HG03175 (cell line): Measurements from ENCODE around the gene MGA.

Experiments
- ATAC-seq: cut with Tn5 transposase; IDR thresholded peaks from one replicate; pipeline ENCODE4 v1.9.1; 2021; ENCODE audit warnings: mild to moderate bottlenecking, moderate library complexity; ENCODE audit not compliant: unreplicated experiment

The MGA gene

GRCh38 chr15:41660235-41661077 is at the start of gene MGA:
TSS of gene MGA (plus strand) at chr15:41660405.
- ATAC-seq = peak; percentile 73

GRCh38 chr15:41620536-41621199 is 39.5 kb upstream of the MGA start:
- ATAC-seq = no peak

GRCh38 chr15:41621200-41622193 is 38.7 kb upstream of the MGA start:
- ATAC-seq = no peak

DNA sequence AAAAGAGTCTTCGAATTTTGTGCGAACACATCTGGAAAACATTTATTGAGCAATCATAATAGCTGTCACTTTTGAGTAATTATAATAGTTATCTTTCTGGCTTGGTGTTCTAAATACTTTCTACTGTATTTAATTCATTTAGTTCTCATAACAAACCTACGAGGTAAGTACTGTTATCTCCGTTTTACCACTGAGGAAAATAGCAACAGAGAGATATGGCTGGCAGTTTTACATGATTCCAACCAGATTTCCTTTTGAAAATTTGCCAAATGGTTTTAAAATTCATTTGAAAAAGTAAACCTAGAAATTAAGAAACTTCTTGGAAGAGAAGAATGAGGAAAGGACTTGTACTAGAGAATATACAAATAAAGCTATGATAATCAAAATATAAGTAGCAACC is 37.3 kb upstream of the MGA start:
- ATAC-seq = no peak

DNA sequence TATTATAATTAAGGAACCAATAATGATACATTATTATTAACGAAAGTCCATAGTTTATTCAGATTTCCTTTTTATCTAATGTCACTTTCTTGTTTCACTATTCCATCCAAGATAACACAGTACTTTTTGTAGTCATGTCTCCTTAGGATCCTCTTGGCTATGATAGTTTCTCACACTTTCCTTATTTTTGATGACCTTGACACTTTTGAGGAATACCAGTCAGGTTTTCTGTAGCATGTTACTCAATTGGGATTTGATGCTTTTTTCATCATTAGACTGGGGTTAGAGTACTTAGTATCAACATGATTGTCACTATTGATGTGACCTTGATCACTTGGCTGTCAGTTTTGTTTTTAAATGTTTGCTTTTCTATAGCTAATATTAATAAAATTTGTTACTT is 33.0 kb upstream of the MGA start:
- ATAC-seq = no peak

DNA sequence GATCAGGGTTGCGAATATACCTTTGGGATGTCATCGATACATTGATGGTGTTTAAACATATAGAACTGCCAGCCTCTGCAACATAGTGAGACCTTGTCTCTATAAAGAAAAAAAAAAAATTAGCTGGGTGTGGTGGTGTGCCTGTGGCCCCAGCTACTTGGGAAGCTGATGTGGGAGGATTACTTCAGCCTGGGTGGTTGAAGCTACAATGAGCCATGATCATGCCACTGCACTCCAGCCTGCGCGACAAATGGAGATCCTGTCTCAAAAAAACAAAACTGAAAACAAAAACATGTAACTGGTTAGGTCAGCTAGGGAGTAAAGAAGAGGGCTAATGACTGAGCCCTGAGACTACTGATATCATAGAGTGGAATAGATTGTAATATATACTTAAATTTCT is 30.7 kb upstream of the MGA start:
- ATAC-seq = no peak

DNA sequence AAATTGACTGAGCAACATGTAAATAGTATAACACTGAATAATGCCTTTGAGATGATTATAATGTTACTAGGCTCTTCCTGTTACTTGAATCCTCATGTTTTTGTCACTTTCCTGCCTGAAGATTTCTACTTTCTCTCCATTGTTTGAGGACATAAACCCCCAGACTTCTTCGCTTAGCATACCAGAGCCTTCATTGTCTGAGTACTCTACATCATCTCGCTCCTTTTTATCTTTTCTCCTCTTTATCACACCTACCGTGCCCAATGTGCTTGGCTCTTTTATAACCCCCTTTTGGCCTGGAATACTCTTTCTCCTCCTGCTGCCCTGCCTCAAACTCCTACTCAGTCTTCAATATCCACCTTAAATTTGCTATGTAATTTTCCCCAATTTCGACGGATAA is 30.3 kb upstream of the MGA start:
- ATAC-seq = no peak

DNA sequence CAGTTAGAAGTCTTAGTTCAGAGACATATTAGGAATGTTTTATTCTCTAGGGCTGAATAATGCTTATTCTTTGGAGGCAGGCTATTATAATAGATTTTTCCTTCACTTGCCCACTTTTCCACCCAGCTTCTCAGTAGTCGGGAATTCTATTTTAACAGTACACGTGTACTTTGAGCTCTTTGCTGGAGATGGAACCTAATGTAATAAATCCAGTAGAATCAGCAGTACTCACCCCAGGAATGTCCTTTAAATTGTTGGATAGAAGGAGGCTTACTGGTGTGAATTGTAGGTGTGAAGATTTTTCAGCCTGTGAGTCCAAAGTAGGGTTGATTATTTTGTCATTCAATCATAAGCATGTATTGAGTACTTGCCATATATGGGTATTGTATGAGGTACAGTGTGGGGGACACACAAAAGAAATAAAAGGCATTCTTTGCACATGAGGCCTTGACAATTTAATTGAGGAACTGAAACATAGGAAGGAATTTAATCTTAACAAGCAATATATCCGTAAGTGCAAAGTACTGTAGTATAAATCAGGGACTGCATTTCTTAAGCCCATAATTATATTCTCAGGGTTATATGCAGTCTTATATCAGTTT is 29.5 kb upstream of the MGA start:
- ATAC-seq = no peak

GRCh38 chr15:41631880-41632470 is 28.2 kb upstream of the MGA start:
- no peak for ATAC-seq

DNA sequence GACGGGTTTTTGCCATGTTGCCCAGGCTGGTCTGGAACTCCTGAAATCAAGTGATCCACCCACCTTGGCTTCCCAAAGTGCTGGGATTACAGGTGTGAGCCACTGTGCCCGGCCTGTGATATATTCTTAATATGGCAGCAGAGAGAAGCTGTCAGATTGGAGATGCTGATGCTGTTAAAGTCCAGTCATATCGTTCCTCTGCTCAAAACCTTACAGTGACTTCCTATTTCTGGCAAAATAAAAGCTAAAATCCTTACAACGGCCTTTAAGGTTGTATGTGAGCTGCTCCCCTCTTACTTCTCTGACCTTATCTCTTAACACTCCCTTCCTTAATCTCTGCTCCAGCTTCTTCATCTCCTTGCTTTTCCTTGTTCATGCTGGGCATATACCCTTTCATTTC is 26.6 kb upstream of the MGA start:
- no peak for ATAC-seq

- ATAC-seq = no peak
These were observed 26.1 kb upstream of the MGA start for GRCh38 chr15:41634072-41634626.

- no peak for ATAC-seq
These were observed 23.1 kb upstream of the MGA start for GRCh38 chr15:41637086-41637485.

DNA sequence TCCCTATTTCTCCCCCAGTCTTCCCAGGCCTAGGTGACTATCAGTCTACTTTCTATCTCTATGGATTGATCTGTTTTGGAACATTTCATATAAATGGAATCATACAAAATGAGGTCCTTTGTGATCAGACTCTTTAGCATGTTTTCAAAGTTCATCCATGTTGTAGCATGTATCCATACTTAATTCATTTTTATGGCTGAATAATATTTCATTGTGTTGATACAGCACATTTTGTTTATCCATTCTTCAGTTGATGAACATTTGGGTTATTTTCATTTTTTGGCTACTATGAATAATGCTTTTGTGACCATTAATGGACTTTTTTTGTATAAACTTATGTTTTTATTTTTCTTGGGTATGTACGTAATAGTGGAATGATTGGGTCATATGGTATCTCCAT is 19.2 kb upstream of the MGA start:
- no peak for ATAC-seq

GRCh38 chr15:41647262-41647661 is 12.9 kb upstream of the MGA start:
- ATAC-seq = no peak

- no peak for ATAC-seq
These were observed 12.1 kb upstream of the MGA start for GRCh38 chr15:41648097-41648496.

DNA sequence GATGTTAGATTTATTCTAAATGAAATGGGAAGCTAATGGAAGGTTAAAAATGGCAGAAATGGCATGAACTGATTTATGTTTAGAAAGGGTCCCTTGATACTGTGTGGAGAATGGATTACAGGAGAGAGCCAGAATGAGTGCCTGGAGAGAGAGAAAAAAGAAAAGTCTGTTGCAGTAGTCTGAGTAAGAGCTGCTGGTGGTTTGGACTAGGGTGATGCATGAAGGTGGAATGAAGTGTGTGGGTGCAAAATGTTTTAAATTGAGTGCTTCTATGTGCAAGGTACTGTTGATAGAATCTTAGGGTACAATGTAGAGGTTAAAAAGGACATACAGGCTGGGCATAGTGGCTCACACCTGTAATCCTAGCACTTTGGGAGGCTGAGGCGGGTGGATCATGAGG is 11.4 kb upstream of the MGA start:
- ATAC-seq = no peak

- no peak for ATAC-seq
These were observed 9.4 kb upstream of the MGA start for GRCh38 chr15:41650806-41651205.

- ATAC-seq = no peak
These were observed 8.8 kb upstream of the MGA start for GRCh38 chr15:41651373-41651772.

DNA sequence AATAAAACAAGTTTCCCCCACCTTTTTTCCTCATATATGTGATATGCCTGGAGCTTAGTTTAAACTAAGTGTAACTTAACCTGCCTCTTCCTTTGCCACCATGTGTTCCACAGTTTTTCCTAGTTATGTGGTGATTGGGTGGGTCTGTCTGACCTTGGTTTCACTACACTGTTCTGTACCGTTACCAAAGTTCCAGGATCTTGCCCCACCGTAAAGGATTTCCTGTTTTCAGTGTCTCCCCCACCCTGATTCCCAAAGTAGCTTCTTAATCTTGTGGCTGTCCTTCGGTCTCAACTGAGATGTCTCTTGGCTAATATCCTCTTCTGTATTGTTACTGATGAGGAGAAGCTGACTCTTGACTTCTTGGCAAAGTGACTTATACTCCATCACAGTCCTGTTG is 6.4 kb upstream of the MGA start:
- ATAC-seq = no peak

DNA sequence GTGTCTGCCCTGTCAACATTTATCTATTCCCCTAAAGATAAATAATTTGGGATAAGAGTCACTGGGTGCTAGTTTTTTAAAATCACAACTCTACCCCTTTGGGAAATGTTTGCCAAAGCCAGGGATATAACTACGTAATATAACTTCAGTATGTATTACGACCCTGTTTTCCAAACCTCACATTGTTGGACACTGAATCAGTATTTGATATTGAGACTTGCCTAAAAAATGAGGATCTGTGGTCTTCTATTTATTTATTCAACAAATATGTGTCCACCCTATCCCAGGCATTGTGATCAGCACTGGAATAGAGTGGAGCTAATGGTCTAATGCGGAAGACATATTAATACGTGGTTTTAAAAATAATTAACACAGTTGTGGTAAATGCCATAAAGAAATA is 4.5 kb upstream of the MGA start:
- ATAC-seq = no peak
